Natural killer cell (primary cell): ENCODE results near the gene PTPRN2. TPM values are rescaled to one million over a fixed set of nuclear protein-coding genes. Genes with fewer than 3 reads are reported as not detected.

Experiments used
- ATAC-seq, 3 donors: fragments of 150-1000 bp in 2 of 3; fragments of 200-7000 bp in 1 of 3; cut with Tn5 transposase; 1 replicate in 1 of 3; 2 replicates in 2 of 3; pipeline ENCODE4 v1.10.0; 2021; ENCODE audit warnings: mild to moderate bottlenecking in 2 of 3, moderate library complexity in 2 of 3
- DNase-seq, 2 donors: peaks; one replicate each; pipeline versions ENCODE4 v3.0.0 to v3.0.0-alpha.2; 2013 to 2021; ENCODE audit warnings: mixed read lengths in 1 of 2
- H3K27ac ChIP-seq: one replicate; pipeline ENCODE4 v1.5.1; 2013; ENCODE audit warnings: mild to moderate bottlenecking, low read length
- H3K27me3 ChIP-seq: one replicate; pipeline ENCODE4 v1.6.1; 2013; ENCODE audit warnings: low read length; ENCODE audit not compliant: control insufficient read depth, insufficient read depth
- H3K36me3 ChIP-seq: one replicate; pipeline ENCODE4 v1.6.1; 2013; ENCODE audit warnings: low read length; ENCODE audit not compliant: control insufficient read depth, insufficient read depth
- H3K4me1 ChIP-seq: one replicate; pipeline ENCODE4 v1.6.1; 2013; ENCODE audit warnings: low read length; ENCODE audit not compliant: control insufficient read depth, insufficient read depth
- H3K4me3 ChIP-seq: one replicate; pipeline ENCODE4 v1.5.1; 2013; ENCODE audit warnings: low read length
- H3K9me3 ChIP-seq: one replicate; pipeline ENCODE4 v1.6.1; 2013; ENCODE audit warnings: low read length; ENCODE audit not compliant: control insufficient read depth, insufficient read depth
- H3K27ac Mint-ChIP-seq, 2 donors: one replicate each; pipeline ENCODE4 v1.8.0; 2022; ENCODE audit warnings: mild to moderate bottlenecking in 2 of 2, mixed read lengths in 2 of 2, moderate library complexity in 1 of 2
- H3K27me3 Mint-ChIP-seq, 2 donors: one replicate each; pipeline ENCODE4 v1.8.0; 2022; ENCODE audit warnings: low read depth in 2 of 2, mixed read lengths in 2 of 2
- H3K36me3 Mint-ChIP-seq: one replicate; pipeline ENCODE4 v1.8.0; 2022; ENCODE audit warnings: mixed read lengths
- H3K4me1 Mint-ChIP-seq, 2 donors: one replicate each; pipeline ENCODE4 v1.8.0; 2022; ENCODE audit warnings: mixed read lengths in 2 of 2
- H3K4me3 Mint-ChIP-seq: one replicate; pipeline ENCODE4 v1.8.0; 2022; ENCODE audit warnings: mild to moderate bottlenecking, moderate library complexity, mixed read lengths
- H3K9me3 Mint-ChIP-seq, 2 donors: one replicate each; pipeline ENCODE4 v1.8.0; 2022; ENCODE audit warnings: mixed read lengths in 2 of 2
- CTCF ChIP-seq: fragments of 200-600 bp; IDR thresholded peaks from one replicate; pipeline ENCODE4 v1.8.0; 2022; ENCODE audit warnings: antibody characterized with exemption
- WGBS: methylation state at CpG from one replicate; pipeline ENCODE4 v1.1.7; 2013; ENCODE audit warnings: missing lambda C conversion rate; ENCODE audit not compliant: insufficient coverage; 5-methylcytosine and 5-hydroxymethylcytosine counted together
- intact Hi-C: fragments of 100-400 bp; cut with micrococcal nuclease; formaldehyde crosslinking; loops from one replicate; pipeline ENCODE4 v1.14.2; 2022
- total RNA-seq, 4 donors: library from RNA; stranded (reverse); fragments of 120-200 nt in 1 of 4; gene quantifications; one replicate each; pipeline versions ENCODE4 v1.2.3 to v1.2.4, GENCODE V29; 2013 to 2022

PTPRN2 gene
- total RNA-seq, 3 donors from 2014 or later (not counting 1 experiment from before 2014, with no cell fraction given): 1.3 to 2.5 (median 1.9) TPM

GRCh38 chr7:157795199-157795598, 792.4 kb downstream of the PTPRN2 start:
- H3K27ac Mint-ChIP-seq: no peak overlapping the region
- no peak for TF ChIP-seq CTCF

GRCh38 chr7:157794746-157795065, 792.9 kb downstream of the PTPRN2 start:
- Mint-ChIP-seq H3K27ac (no peak overlapping the region), H3K36me3 (no peaks in the 10 kb centered on the region), H3K9me3 (peaks cover under 1% of the 10 kb centered on the region in 2 donors), H3K27me3 (peaks cover 3 to 6% of the 10 kb centered on the region in 2 donors), H3K4me1 (peaks cover 0 to 9% of the 10 kb centered on the region in 2 donors), H3K4me3 (no peak overlapping the region)
- intact Hi-C loops: no loop called here
- H3K4me1 ChIP-seq: no peaks in the 10 kb centered on the region
- no peaks in the 10 kb centered on the region for H3K27me3 ChIP-seq
- no peak for TF ChIP-seq CTCF
- H3K27ac ChIP-seq: no peak overlapping the region
- DNase-seq (no peak), ATAC-seq (no peak)
- H3K9me3 ChIP-seq: no peaks in the 10 kb centered on the region
- no peaks in the 10 kb centered on the region for H3K36me3 ChIP-seq
- WGBS: 65% methylated on average over 3 of the region's 4 CpGs
- H3K4me3 ChIP-seq: no peak overlapping the region

More at GRCh38 chr7:157795199-157795598, 792.4 kb downstream of the PTPRN2 start:
- no peaks in the 10 kb centered on the region for H3K9me3 ChIP-seq
- no peak for ATAC-seq
- no peaks in the 10 kb centered on the region for H3K36me3 ChIP-seq
- H3K27me3 ChIP-seq: no peaks in the 10 kb centered on the region
- no peak overlapping the region for H3K4me3 ChIP-seq
- Mint-ChIP-seq H3K4me1 (peaks cover 0 to 7% of the 10 kb centered on the region in 2 donors), H3K36me3 (no peaks in the 10 kb centered on the region), H3K4me3 (no peak overlapping the region), H3K27me3 (peaks cover 5 to 6% of the 10 kb centered on the region in 2 donors), H3K9me3 (no peaks in the 10 kb centered on the region)
- H3K27ac ChIP-seq: no peak overlapping the region
- 81% methylated on average over 5 of the region's 5 CpGs for WGBS
- no peak for DNase-seq
- H3K4me1 ChIP-seq: no peaks in the 10 kb centered on the region
- intact Hi-C loops: no loop called here

GRCh38 chr7:157793973-157794745, 793.5 kb downstream of the PTPRN2 start:
- no peaks in the 10 kb centered on the region for H3K27me3 ChIP-seq
- H3K4me1 Mint-ChIP-seq: peaks cover 0 to 14% of the 10 kb centered on the region in 2 donors
- no peaks in the 10 kb centered on the region for H3K4me1 ChIP-seq
- no peaks in the 10 kb centered on the region for H3K36me3 ChIP-seq
- no peak overlapping the region for H3K27ac Mint-ChIP-seq
- no peak for TF ChIP-seq CTCF
- no peak for ATAC-seq
- no peak for DNase-seq
- no peak overlapping the region for H3K27ac ChIP-seq
- H3K4me3 ChIP-seq: no peak overlapping the region
- H3K9me3 Mint-ChIP-seq: peaks cover 3 to 4% of the 10 kb centered on the region in 2 donors
- intact Hi-C loops: no loop called here
- no peak overlapping the region for H3K4me3 Mint-ChIP-seq
- WGBS: 79% methylated on average over 36 of the region's 39 CpGs
- H3K9me3 ChIP-seq: no peaks in the 10 kb centered on the region
- H3K36me3 Mint-ChIP-seq: no peaks in the 10 kb centered on the region
- H3K27me3 Mint-ChIP-seq: peaks cover 3 to 6% of the 10 kb centered on the region in 2 donors

- H3K27ac ChIP-seq: no peak overlapping the region
- H3K9me3 Mint-ChIP-seq: peaks cover 3 to 4% of the 10 kb centered on the region in 2 donors
- intact Hi-C loops: no loop called here
Observed at GRCh38 chr7:157793087-157793353, 794.6 kb downstream of the PTPRN2 start.

More at GRCh38 chr7:157793087-157793353, 794.6 kb downstream of the PTPRN2 start:
- ATAC-seq (no peak), DNase-seq (no peak)
- Histone ChIP-seq H3K27me3 (no peaks in the 10 kb centered on the region), H3K4me3 (no peak overlapping the region), H3K4me1 (no peaks in the 10 kb centered on the region), H3K9me3 (no peaks in the 10 kb centered on the region), H3K36me3 (no peaks in the 10 kb centered on the region)
- H3K4me3 Mint-ChIP-seq: no peak overlapping the region
- H3K27me3 Mint-ChIP-seq: peaks cover 3 to 6% of the 10 kb centered on the region in 2 donors
- TF ChIP-seq CTCF: no peak
- H3K36me3 Mint-ChIP-seq: no peaks in the 10 kb centered on the region
- no peak overlapping the region for H3K27ac Mint-ChIP-seq
- WGBS: 69% methylated on average over 10 of the region's 10 CpGs
- peaks cover 0 to 14% of the 10 kb centered on the region in 2 donors for H3K4me1 Mint-ChIP-seq
